HepG2 (cell line): ENCODE measurements around the gene CATSPERD. TPM values are rescaled to one million over a fixed set of nuclear protein-coding genes. Genes with fewer than 3 reads are reported as not detected.
A peak's percentile ranks its signal among the peaks of the same experiment; 100 is the strongest.

Experiments used
- ATM ChIP-seq: fragments of 450-650 bp; IDR thresholded peaks from 2 replicates; pipeline ENCODE4 v1.7.1; 2017; ENCODE audit warnings: mild to moderate bottlenecking, borderline replicate concordance
- ELK4 ChIP-seq: sonication (generic); formaldehyde crosslinking; IDR thresholded peaks from 2 replicates; pipeline ENCODE4 v1.9.0; 2021; ENCODE audit warnings: missing genetic modification reagents, borderline replicate concordance
- NFE2L1 ChIP-seq: sonication (generic); formaldehyde crosslinking; IDR thresholded peaks from 2 replicates; pipeline ENCODE4 v1.4.0; 2020; ENCODE audit warnings: missing genetic modification reagents, mild to moderate bottlenecking, borderline replicate concordance
- TBX2 ChIP-seq: sonication (generic); formaldehyde crosslinking; IDR thresholded peaks from 2 replicates; pipeline ENCODE4 v1.5.0; 2020; ENCODE audit warnings: missing genetic modification reagents, mild to moderate bottlenecking, borderline replicate concordance
- ZMYM3 ChIP-seq: sonication (generic); formaldehyde crosslinking; IDR thresholded peaks from 2 replicates; pipeline ENCODE4 v1.5.1; 2020; ENCODE audit warnings: mild to moderate bottlenecking, missing genetic modification reagents
- ZNF138 ChIP-seq: sonication (generic); formaldehyde crosslinking; IDR thresholded peaks from 2 replicates; pipeline ENCODE4 v1.5.0; 2020; ENCODE audit warnings: mild to moderate bottlenecking, low read depth, missing genetic modification reagents
- ZNF280B ChIP-seq: sonication (generic); formaldehyde crosslinking; IDR thresholded peaks from 2 replicates; pipeline ENCODE4 v1.5.0; 2020; ENCODE audit warnings: missing genetic modification reagents, mild to moderate bottlenecking, borderline replicate concordance
- ZNF280D ChIP-seq: sonication (generic); formaldehyde crosslinking; IDR thresholded peaks from 2 replicates; pipeline ENCODE4 v1.5.1; 2020; ENCODE audit warnings: mild to moderate bottlenecking, missing genetic modification reagents
- ZNF747 ChIP-seq: sonication (generic); formaldehyde crosslinking; IDR thresholded peaks from 2 replicates; pipeline ENCODE4 v1.8.1; 2023; ENCODE audit warnings: missing genetic modification reagents, mild to moderate bottlenecking, borderline replicate concordance
- ZNF883 ChIP-seq: sonication (generic); formaldehyde crosslinking; IDR thresholded peaks from 2 replicates; pipeline ENCODE4 v1.5.1; 2020; ENCODE audit warnings: mild to moderate bottlenecking, missing genetic modification reagents; ENCODE audit errors: not compliant biosample characterization
- ZSCAN29 ChIP-seq: sonication (generic); formaldehyde crosslinking; conservative IDR thresholded peaks from 2 replicates; pipeline ENCODE4 v1.4.0; 2020; ENCODE audit warnings: mild to moderate bottlenecking, missing genetic modification reagents
- polyA plus RNA-seq, 8 experiments: library from polyadenylated mRNA; depleted of rRNA in 3 of 8; stranded (reverse) in 7 of 8; unstranded in 1 of 8; fragments of >200 nt; fragmentation: Illumina TruSeq in 4 of 8; extraction: Trizol in 4 of 8; gene quantifications; 2 replicates each; pipeline versions ENCODE4 v1.2.1 to v1.2.3, GENCODE V29; 2011 to 2016; ENCODE audit warnings: low read depth in 4 of 8, missing spikeins in 1 of 8, mixed read lengths in 1 of 8; ENCODE audit not compliant: insufficient read depth in 1 of 8
- total RNA-seq, 5 experiments: library from RNA; depleted of rRNA; stranded (reverse); fragments of >200 nt; fragmentation: Illumina TruSeq; extraction: Trizol; gene quantifications; 2 replicates each; pipeline ENCODE4 v1.2.3, GENCODE V29; 2016; ENCODE audit warnings: low read depth in 1 of 5
- TF ChIP-seq, protein P1 (sequence below): sonication (generic); formaldehyde crosslinking; IDR thresholded peaks from 2 replicates; pipeline ENCODE4 v1.9.0; 2022; ENCODE audit warnings: missing genetic modification reagents, mild to moderate bottlenecking, borderline replicate concordance
- TF ChIP-seq, protein P2 (sequence below): IDR thresholded peaks from 2 replicates; pipeline ENCODE4 v1.6.1; 2016; ENCODE audit warnings: missing compliant biosample characterization, missing genetic modification reagents, borderline replicate concordance
- TF ChIP-seq, protein P3 (sequence below): sonication (generic); formaldehyde crosslinking; IDR thresholded peaks from 2 replicates; pipeline ENCODE4 v1.4.0; 2020; ENCODE audit warnings: mild to moderate bottlenecking, missing genetic modification reagents

Gene CATSPERD
- total and polyA plus RNA-seq, 2 of the 13 experiments (the other 11 are each of a cell fraction or from before 2014, with no cell fraction given) = 0.04 TPM; not detected in 1

DNA sequence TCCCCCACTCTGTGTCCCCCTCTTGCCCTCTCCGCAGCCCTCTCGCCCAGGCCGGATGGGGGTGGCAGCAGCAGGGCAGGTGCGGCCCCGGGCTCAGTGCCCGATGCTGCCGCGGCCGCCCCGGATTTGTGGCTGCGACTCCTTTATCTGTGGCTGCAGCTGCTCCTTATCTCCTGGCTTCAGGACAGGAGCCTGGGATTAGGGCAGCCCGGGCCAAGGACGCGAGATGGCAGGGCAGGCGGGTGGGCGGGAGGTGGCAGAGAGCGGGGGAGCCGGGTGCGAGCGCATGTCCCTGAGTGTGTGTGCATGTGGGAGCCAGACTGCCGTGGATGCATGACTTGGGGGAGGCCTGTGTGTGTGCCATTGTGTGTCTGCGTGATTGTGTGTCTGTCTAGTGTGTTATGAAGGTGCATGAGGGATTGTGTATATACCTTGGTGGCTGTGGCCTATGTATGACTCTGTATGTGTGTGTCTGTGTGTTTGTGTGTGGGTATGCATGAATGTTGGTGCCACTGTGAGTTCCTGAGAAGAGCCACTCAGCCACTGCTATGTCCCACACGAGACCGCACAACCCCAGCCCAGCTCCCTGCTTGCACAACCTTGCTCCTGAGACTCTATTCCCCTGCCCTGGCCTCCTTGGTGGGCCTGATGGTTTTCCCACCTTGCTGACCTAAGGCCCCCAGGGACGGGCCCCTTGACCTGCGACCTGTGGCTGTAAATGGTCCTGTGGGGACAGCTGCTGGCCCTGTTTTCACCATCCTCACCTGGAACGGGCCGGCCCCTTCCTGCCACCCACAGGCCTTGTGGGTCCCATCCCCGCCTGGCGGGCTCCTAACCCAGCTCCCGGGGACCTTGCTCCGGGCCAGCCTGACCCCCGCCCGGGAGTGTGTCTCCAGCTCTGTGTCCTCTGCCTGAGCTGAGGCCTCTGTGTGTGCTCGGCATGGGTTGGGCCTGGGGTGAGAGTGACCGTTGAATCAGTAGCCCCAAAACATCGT lies 79.1 kb downstream of the CATSPERD start (continued):
- TF ChIP-seq ZNF280D (CRISPR knock-in tag) (0 out of 2 replicates have a peak, but pooled peaks have one; percentile 30), ZNF747 (CRISPR knock-in tag) (no peak), ZMYM3 (CRISPR knock-in tag) (peak; percentile 31; the same call in 1 of the 2 replicates), ATM (no peak), NFE2L1 (CRISPR knock-in tag) (no peak), ZNF883 (CRISPR knock-in tag) (no peak), ZNF280B (no peak; the same call in 1 of the 2 replicates), ZSCAN29 (no peak), TBX2 (CRISPR knock-in tag) (peak; percentile 71), ZNF138 (0 out of 2 replicates have a peak, but pooled peaks have one; percentile 53), ELK4 (CRISPR knock-in tag) (no peak)
- TF ChIP-seq, protein P1, sequence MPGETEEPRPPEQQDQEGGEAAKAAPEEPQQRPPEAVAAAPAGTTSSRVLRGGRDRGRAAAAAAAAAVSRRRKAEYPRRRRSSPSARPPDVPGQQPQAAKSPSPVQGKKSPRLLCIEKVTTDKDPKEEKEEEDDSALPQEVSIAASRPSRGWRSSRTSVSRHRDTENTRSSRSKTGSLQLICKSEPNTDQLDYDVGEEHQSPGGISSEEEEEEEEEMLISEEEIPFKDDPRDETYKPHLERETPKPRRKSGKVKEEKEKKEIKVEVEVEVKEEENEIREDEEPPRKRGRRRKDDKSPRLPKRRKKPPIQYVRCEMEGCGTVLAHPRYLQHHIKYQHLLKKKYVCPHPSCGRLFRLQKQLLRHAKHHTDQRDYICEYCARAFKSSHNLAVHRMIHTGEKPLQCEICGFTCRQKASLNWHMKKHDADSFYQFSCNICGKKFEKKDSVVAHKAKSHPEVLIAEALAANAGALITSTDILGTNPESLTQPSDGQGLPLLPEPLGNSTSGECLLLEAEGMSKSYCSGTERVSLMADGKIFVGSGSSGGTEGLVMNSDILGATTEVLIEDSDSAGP (CRISPR knock-in tag) = no peak; the same call in 1 of the 2 replicates
- TF ChIP-seq, protein P2, sequence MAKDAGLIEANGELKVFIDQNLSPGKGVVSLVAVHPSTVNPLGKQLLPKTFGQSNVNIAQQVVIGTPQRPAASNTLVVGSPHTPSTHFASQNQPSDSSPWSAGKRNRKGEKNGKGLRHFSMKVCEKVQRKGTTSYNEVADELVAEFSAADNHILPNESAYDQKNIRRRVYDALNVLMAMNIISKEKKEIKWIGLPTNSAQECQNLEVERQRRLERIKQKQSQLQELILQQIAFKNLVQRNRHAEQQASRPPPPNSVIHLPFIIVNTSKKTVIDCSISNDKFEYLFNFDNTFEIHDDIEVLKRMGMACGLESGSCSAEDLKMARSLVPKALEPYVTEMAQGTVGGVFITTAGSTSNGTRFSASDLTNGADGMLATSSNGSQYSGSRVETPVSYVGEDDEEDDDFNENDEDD = peak; percentile 53; the same call in 1 of the 2 replicates
- TF ChIP-seq, protein P3, sequence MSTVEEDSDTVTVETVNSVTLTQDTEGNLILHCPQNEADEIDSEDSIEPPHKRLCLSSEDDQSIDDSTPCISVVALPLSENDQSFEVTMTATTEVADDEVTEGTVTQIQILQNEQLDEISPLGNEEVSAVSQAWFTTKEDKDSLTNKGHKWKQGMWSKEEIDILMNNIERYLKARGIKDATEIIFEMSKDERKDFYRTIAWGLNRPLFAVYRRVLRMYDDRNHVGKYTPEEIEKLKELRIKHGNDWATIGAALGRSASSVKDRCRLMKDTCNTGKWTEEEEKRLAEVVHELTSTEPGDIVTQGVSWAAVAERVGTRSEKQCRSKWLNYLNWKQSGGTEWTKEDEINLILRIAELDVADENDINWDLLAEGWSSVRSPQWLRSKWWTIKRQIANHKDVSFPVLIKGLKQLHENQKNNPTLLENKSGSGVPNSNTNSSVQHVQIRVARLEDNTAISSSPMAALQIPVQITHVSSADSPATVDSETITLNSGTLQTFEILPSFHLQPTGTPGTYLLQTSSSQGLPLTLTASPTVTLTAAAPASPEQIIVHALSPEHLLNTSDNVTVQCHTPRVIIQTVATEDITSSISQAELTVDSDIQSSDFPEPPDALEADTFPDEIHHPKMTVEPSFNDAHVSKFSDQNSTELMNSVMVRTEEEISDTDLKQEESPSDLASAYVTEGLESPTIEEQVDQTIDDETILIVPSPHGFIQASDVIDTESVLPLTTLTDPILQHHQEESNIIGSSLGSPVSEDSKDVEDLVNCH (CRISPR knock-in tag) = no peak
